ENCODE measurements around the gene DOK1. TPM values are rescaled to one million over a fixed set of nuclear protein-coding genes. Genes with fewer than 3 reads are reported as not detected.

The DOK1 gene
- total RNA-seq = 15.7 and 20.9 TPM in 2 replicates

- no peak for DNase-seq (ENCODE audit: low read depth, low spot score)
These were observed at the start of gene DOK1, which contains the start of gene LOXL3 for GRCh38 chr2:74553892-74554819. Gene DOK1 (plus strand): TSS chr2:74554720. CDS start chr2:74554755, 35 bp downstream. Gene LOXL3 (minus strand): TSS chr2:74553942. CDS start chr2:74552634, 1,308 bp downstream.

GRCh38 chr2:74505448-74506246 lies 48.9 kb upstream of the DOK1 start:
- no peak for DNase-seq (ENCODE audit: low read depth, low spot score)

- DNase-seq (ENCODE audit: low read depth, low spot score) = peak; percentile 86
These were observed 47.2 kb upstream of the DOK1 start, which contains the start of gene PCGF1 for GRCh38 chr2:74507145-74507925. Gene PCGF1 (minus strand): TSS chr2:74507695. CDS start chr2:74507668, 27 bp downstream.

GRCh38 chr2:74507926-74508520 lies 46.5 kb upstream of the DOK1 start:
- DNase-seq (ENCODE audit: low read depth, low spot score) = no peak

- DNase-seq (ENCODE audit: low read depth, low spot score) = no peak
These were observed 44.2 kb upstream of the DOK1 start for GRCh38 chr2:74510272-74510671.

- no peak for DNase-seq (ENCODE audit: low read depth, low spot score)
These were observed 43.2 kb upstream of the DOK1 start for GRCh38 chr2:74511104-74511989.

- DNase-seq (ENCODE audit: low read depth, low spot score) = no peak
These were observed 41.5 kb upstream of the DOK1 start for GRCh38 chr2:74512744-74513604.

- no peak for DNase-seq (ENCODE audit: low read depth, low spot score)
These were observed 40.7 kb upstream of the DOK1 start for GRCh38 chr2:74513605-74514367.

GRCh38 chr2:74514368-74515270 lies 39.9 kb upstream of the DOK1 start, which contains the start of gene TLX2:
Gene TLX2 (plus strand): TSS chr2:74514450. CDS start chr2:74514807, 357 bp downstream.
- no peak for DNase-seq (ENCODE audit: low read depth, low spot score)

- no peak for DNase-seq (ENCODE audit: low read depth, low spot score)
These were observed 39.1 kb upstream of the DOK1 start for GRCh38 chr2:74515271-74515980.

GRCh38 chr2:74515981-74516633 lies 38.4 kb upstream of the DOK1 start:
- DNase-seq (ENCODE audit: low read depth, low spot score) = no peak

- no peak for DNase-seq (ENCODE audit: low read depth, low spot score)
These were observed 37.9 kb upstream of the DOK1 start for GRCh38 chr2:74516650-74517049.

GRCh38 chr2:74522516-74522915 lies 32.0 kb upstream of the DOK1 start:
- no peak for DNase-seq (ENCODE audit: low read depth, low spot score)

GRCh38 chr2:74524005-74524404 lies 30.5 kb upstream of the DOK1 start:
- no peak for DNase-seq (ENCODE audit: low read depth, low spot score)

GRCh38 chr2:74524955-74525716 lies 29.4 kb upstream of the DOK1 start:
- no peak for DNase-seq (ENCODE audit: low read depth, low spot score)

All from pulmonary artery endothelial cell (primary cell).